Duodenal mucosa (tissue), 2 donors: ENCODE results near the gene TAP1.
A peak's percentile ranks its signal among the peaks of the same experiment; 100 is the strongest.
"Not testable (repeated sequence)": the region's sequence is repeated elsewhere in the genome, so short reads cannot be mapped to it uniquely, and the experiment has no call there.

Experiments used
- H3K27ac ChIP-seq: one replicate; pipeline ENCODE4 v1.7.0; 2013; ENCODE audit warnings: low read depth, low read length
- H3K27me3 ChIP-seq, 2 donors: one replicate each; pipeline ENCODE4 v1.7.0; 2013; ENCODE audit warnings: low read length in 2 of 2, control low read depth in 1 of 2; ENCODE audit not compliant: insufficient read depth in 2 of 2, control insufficient read depth in 1 of 2
- H3K36me3 ChIP-seq, 2 donors: one replicate each; pipeline ENCODE4 v1.7.0; 2013; ENCODE audit warnings: low read length in 2 of 2, control low read depth in 1 of 2; ENCODE audit not compliant: insufficient read depth in 2 of 2, control insufficient read depth in 1 of 2
- H3K4me1 ChIP-seq, 2 donors: one replicate each; pipeline ENCODE4 v1.7.0; 2013; ENCODE audit warnings: low read length in 2 of 2, control low read depth in 1 of 2; ENCODE audit not compliant: insufficient read depth in 2 of 2, control insufficient read depth in 1 of 2
- H3K4me3 ChIP-seq, 2 donors: one replicate each; pipeline ENCODE4 v1.7.0; 2013; ENCODE audit warnings: low read length in 2 of 2, low read depth in 1 of 2
- H3K9ac ChIP-seq, 2 donors: one replicate each; pipeline ENCODE4 v1.7.0; 2013; ENCODE audit warnings: low read length in 2 of 2, low read depth in 1 of 2
- H3K9me3 ChIP-seq, 2 donors: one replicate each; pipeline ENCODE4 v1.7.0; 2013; ENCODE audit warnings: low read length in 2 of 2, control low read depth in 1 of 2; ENCODE audit not compliant: control insufficient read depth in 1 of 2

The TAP1 gene

GRCh38 chr6:32883789-32884188, 30.3 kb upstream of the TAP1 start:
- H3K9me3 ChIP-seq, result no peaks in the 10 kb centered on the region
- no peaks in the 10 kb centered on the region for H3K4me1 ChIP-seq
- no peak overlapping the region for H3K27ac ChIP-seq
- H3K36me3 ChIP-seq, result no peaks in the 10 kb centered on the region
- H3K27me3 ChIP-seq, result no peaks in the 10 kb centered on the region
- no peak overlapping the region for H3K4me3 ChIP-seq
- H3K9ac ChIP-seq, result no peak overlapping the region

DNA sequence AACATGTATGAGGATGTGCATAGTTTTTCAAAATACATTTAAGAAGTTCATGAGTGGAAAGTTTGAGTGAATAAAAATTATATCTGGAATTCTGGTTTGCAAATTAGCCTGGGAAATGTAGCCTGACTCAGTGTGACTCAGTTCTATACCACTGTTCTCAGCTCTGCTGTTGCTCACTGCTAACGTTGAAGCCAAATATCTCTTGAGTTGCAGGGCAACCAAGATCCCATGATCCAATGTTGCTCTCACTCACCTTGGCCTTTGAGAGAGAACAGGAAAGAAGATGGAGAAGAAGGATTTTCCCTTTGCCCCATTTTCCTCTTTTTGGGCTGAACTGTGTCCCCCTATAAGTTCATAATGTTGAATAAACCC, 29.4 kb upstream of the TAP1 start:
- no peaks in the 10 kb centered on the region for H3K27me3 ChIP-seq
- no peak overlapping the region for H3K27ac ChIP-seq
- no peaks in the 10 kb centered on the region for H3K4me1 ChIP-seq
- H3K36me3 ChIP-seq, result no peaks in the 10 kb centered on the region
- H3K9ac ChIP-seq, result no peak overlapping the region
- no peaks in the 10 kb centered on the region for H3K9me3 ChIP-seq
- no peak overlapping the region for H3K4me3 ChIP-seq

DNA sequence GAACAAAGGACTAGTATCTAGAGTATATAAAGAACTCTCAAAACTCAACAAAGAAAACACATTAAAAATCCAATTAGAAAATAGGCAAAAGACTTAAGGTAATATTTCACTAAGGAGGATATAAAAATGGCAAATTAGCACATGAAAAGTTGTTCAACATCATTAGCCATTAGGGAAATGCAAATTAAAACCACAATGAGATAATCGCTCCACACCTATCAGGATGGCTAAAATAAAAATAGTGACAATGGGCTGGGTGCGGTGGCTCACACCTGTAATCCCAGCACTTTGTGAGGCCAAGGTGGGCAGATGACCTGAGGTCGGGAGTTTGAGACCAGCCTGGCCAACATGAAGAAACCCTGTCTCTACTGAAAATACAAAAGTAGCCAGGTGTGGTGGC, 27.5 kb upstream of the TAP1 start:
- not testable (repeated sequence) for H3K27ac ChIP-seq, H3K4me3 ChIP-seq, H3K4me1 ChIP-seq, H3K9me3 ChIP-seq, H3K36me3 ChIP-seq, H3K9ac ChIP-seq, H3K27me3 ChIP-seq

DNA sequence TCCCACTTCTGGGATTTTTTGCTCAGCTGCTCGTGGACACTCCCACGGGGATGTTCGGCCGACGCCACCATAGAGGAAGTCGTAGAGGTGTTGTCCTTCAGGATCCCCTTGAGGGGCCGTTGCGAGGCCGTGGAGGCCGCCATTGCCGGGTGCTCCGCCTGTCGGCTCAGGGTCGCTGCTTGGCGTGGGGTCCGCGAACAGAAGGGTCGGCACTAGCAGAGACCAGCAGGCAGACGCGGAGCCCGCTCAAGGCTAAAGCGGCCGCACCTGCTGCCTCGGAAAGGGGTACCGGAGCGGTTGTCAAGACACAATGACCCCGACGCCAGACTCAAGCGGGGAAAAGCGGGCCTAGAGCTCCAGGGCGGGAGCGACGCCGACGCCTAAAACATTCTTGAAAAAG, 26.2 kb upstream of the TAP1 start:
- no peaks in the 10 kb centered on the region for H3K4me1 ChIP-seq
- no peaks in the 10 kb centered on the region for H3K9me3 ChIP-seq
- H3K27me3 ChIP-seq, result no peaks in the 10 kb centered on the region
- H3K4me3 ChIP-seq, result no peak overlapping the region
- H3K9ac ChIP-seq, result no peak overlapping the region
- H3K27ac ChIP-seq, result no peak overlapping the region
- no peaks in the 10 kb centered on the region for H3K36me3 ChIP-seq

DNA sequence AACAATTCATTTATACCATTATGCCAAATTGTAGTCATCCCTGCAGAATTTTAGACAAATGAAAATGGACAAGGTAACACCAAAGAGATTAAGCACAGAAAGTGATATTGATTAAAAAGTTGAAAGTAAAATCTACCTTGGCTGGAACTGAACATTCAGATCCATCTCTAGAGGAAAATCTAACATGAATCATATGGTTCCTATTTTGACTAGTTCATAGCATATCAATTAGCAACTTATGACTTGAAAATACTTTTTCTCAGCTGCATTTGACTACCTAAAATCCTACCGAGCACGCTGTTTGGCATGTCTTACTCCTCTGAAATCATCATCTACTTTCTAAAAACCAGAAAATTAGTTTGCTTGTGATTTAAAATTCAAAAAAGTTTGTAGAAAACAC, 23.1 kb upstream of the TAP1 start:
- H3K9me3 ChIP-seq, result no peaks in the 10 kb centered on the region
- no peak overlapping the region for H3K9ac ChIP-seq
- H3K4me3 ChIP-seq, result no peak overlapping the region
- no peak overlapping the region for H3K27ac ChIP-seq
- no peaks in the 10 kb centered on the region for H3K36me3 ChIP-seq
- no peaks in the 10 kb centered on the region for H3K27me3 ChIP-seq
- no peaks in the 10 kb centered on the region for H3K4me1 ChIP-seq

- not testable (repeated sequence) for H3K36me3 ChIP-seq, H3K9ac ChIP-seq, H3K4me1 ChIP-seq, H3K27me3 ChIP-seq, H3K9me3 ChIP-seq, H3K4me3 ChIP-seq, H3K27ac ChIP-seq
These were observed 20.4 kb upstream of the TAP1 start for GRCh38 chr6:32873947-32874346.

- Histone ChIP-seq H3K36me3 (no peaks in the 10 kb centered on the region), H3K9ac (no peak overlapping the region), H3K27me3 (no peaks in the 10 kb centered on the region), H3K9me3 (no peaks in the 10 kb centered on the region), H3K4me3 (no peak overlapping the region), H3K27ac (no peak overlapping the region), H3K4me1 (peaks cover 14 to 27% of the 10 kb centered on the region in 2 donors)
These were observed 14.8 kb upstream of the TAP1 start for GRCh38 chr6:32868257-32868788.

DNA sequence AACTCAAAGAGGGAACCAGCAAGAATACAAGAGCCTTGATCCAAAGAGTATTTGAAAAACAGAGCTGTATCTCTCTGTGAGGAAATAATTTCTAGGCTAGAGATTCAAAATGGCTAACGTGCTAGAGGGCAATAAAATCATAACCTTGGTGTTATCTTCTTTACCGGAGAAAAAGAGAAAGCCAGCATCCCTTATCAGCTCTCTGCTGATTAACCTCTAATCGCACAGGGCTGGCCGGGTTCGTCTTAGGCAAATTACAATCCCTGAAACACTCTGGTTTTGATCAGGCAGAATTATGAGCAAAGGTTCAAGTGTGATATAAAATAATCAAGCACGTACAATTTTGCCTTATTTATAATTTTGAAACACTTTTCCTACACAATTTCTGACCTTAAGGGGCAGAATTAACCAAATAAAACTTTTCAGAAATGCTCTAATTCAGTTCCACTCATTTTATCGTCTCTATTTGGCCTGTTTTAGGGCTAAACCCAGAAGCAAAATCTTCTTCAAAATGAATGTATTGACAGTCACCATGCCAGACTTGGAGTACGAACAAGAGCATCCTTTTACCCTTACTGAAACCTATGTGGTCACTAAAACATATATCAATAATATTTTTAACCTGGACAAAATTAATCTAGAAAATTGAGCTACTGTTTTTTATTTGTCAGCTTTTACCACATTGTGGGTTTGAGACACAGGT, 14.2 kb upstream of the TAP1 start:
- Histone ChIP-seq H3K27ac (no peak overlapping the region), H3K4me1 (peaks cover 14 to 27% of the 10 kb centered on the region in 2 donors), H3K9me3 (no peaks in the 10 kb centered on the region), H3K27me3 (no peaks in the 10 kb centered on the region), H3K9ac (no peak overlapping the region), H3K4me3 (peak overlapping the region in 1 of 2 donors; percentile 19), H3K36me3 (no peaks in the 10 kb centered on the region)

DNA sequence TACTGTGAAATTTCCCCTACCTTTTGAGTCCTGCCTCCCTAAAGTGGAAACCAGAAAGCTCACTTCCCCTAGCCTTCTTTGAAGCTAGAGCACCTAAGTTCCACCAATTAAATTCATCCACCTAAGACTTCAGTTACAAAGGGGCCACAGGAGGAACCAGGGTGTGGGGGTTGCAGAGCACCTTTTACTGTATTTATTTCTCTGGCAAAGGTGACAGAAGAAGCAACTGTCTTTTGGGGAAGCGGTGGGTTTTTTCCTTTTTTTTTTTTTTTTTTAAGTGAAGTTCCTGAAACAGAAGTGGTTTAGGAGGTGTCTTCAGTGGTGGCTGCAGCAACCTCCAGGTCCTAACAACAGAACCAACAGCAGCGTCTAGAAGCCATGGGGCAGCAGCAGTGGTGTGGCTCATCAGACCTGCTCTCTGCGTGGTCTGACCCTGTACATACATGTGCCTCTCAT, 13.5 kb upstream of the TAP1 start:
- peaks cover 14 to 27% of the 10 kb centered on the region in 2 donors for H3K4me1 ChIP-seq
- H3K27me3 ChIP-seq, result no peaks in the 10 kb centered on the region
- H3K9ac ChIP-seq, result peak overlapping the region in 1 of 2 donors; percentile 28
- no peaks in the 10 kb centered on the region for H3K9me3 ChIP-seq
- peak overlapping the region in 1 of 2 donors; percentile 19 for H3K4me3 ChIP-seq
- H3K36me3 ChIP-seq, result no peaks in the 10 kb centered on the region
- H3K27ac ChIP-seq, result no peak overlapping the region

GRCh38 chr6:32865724-32866443, 12.4 kb upstream of the TAP1 start:
- peaks cover 14 to 29% of the 10 kb centered on the region in 2 donors for H3K4me1 ChIP-seq
- no peak overlapping the region for H3K9ac ChIP-seq
- H3K27ac ChIP-seq, result no peak overlapping the region
- H3K9me3 ChIP-seq, result no peaks in the 10 kb centered on the region
- no peaks in the 10 kb centered on the region for H3K27me3 ChIP-seq
- no peak overlapping the region for H3K4me3 ChIP-seq
- H3K36me3 ChIP-seq, result no peaks in the 10 kb centered on the region
